H1 (cell line): ENCODE data around the gene ARID3B. TPM values are rescaled to one million over a fixed set of nuclear protein-coding genes. Genes with fewer than 3 reads are reported as not detected.

Experiments
- CTCF ChIA-PET: fragments of 300-600 bp; sonication (Branson Sonifier 250); formaldehyde crosslinking; loops from one replicate; lab custom pipeline; 2021; ENCODE audit not compliant: partially characterized antibody; lab: Charles Lee
- POLR2A ChIA-PET: fragments of 300-600 bp; sonication (Branson Sonifier 250); formaldehyde crosslinking; loops from one replicate; lab custom pipeline; 2021; ENCODE audit warnings: inconsistent platforms; ENCODE audit not compliant: partially characterized antibody; lab: Charles Lee
- DNase-seq, 2 experiments: peaks; one replicate each; pipeline versions ENCODE4 v3.0.0 to v3.0.0-alpha.2; 2010 to 2022; ENCODE audit warnings: low spot score in 2 of 2, low read depth in 1 of 2, mixed read lengths in 1 of 2
- FAIRE-seq: peaks from 2 replicates; lab custom pipeline; 2011; peaks lifted over from hg19 to GRCh38; lab: Jason Lieb, UNC
- H2AFZ ChIP-seq: 2 replicates; pipeline ENCODE4 v1.8.1; 2012; ENCODE audit warnings: low read length, inconsistent platforms
- H2AK5ac ChIP-seq: 2 replicates; pipeline ENCODE4 v1.6.1; 2013; ENCODE audit warnings: low read depth, low read length
- H2BK120ac ChIP-seq: replicated peaks from 2 replicates; pipeline ENCODE3; 2013; ENCODE audit warnings: low read depth, low read length, inconsistent platforms
- H2BK12ac ChIP-seq: 2 replicates; pipeline ENCODE4 v1.6.1; 2013; ENCODE audit warnings: low read depth, low read length
- H2BK15ac ChIP-seq: 2 replicates; pipeline ENCODE4 v1.6.1; 2013; ENCODE audit warnings: low read length
- H2BK20ac ChIP-seq: 2 replicates; pipeline ENCODE4 v1.6.1; 2013; ENCODE audit warnings: low read length
- H2BK5ac ChIP-seq: 2 replicates; pipeline ENCODE4 v1.6.1; 2013; ENCODE audit warnings: low read depth, low read length
- H3K14ac ChIP-seq: 2 replicates; pipeline ENCODE4 v1.6.1; 2013; ENCODE audit warnings: inconsistent platforms; ENCODE audit not compliant: insufficient read length
- H3K18ac ChIP-seq: 2 replicates; pipeline ENCODE4 v1.6.1; 2013; ENCODE audit warnings: low read length; ENCODE audit errors: extremely low read depth
- H3K23ac ChIP-seq: 2 replicates; pipeline ENCODE4 v1.6.1; 2013; ENCODE audit warnings: inconsistent platforms; ENCODE audit not compliant: insufficient read length
- H3K23me2 ChIP-seq: 2 replicates; pipeline ENCODE4 v1.6.1; 2013; ENCODE audit warnings: low read depth, low read length
- H3K27ac ChIP-seq: 2 replicates; pipeline ENCODE4 v1.6.1; 2011; ENCODE audit warnings: low read depth, low read length, inconsistent platforms
- H3K27me3 ChIP-seq, 4 experiments: replicated peaks in 1 of 4; 1 replicate in 1 of 4; 2 replicates in 3 of 4; pipeline versions ENCODE4 v1.6.1 to v1.8.1; 2011 to 2013; ENCODE audit warnings: low read length in 3 of 4, mild to moderate bottlenecking in 3 of 4, inconsistent platforms in 2 of 4, mixed read lengths in 2 of 4, moderate library complexity in 1 of 4; ENCODE audit not compliant: control insufficient read depth in 3 of 4, insufficient read depth in 3 of 4; ENCODE audit errors: extremely low read depth in 1 of 4
- H3K36me3 ChIP-seq, 4 experiments: 2 replicates each; pipeline versions ENCODE4 v1.6.1 to v1.8.1; 2011 to 2013; ENCODE audit warnings: mild to moderate bottlenecking in 4 of 4, low read length in 3 of 4, moderate library complexity in 2 of 4, control low read depth in 1 of 4, inconsistent platforms in 1 of 4; ENCODE audit not compliant: insufficient read depth in 4 of 4, control insufficient read depth in 2 of 4
- H3K4ac ChIP-seq: replicated peaks from 2 replicates; pipeline ENCODE3; 2013; ENCODE audit warnings: low read length, low read depth, mixed read lengths, inconsistent platforms; ENCODE audit not compliant: insufficient read length
- H3K4me1 ChIP-seq, 4 experiments: replicated peaks in 1 of 4; 1 replicate in 1 of 4; 2 replicates in 3 of 4; pipeline versions ENCODE4 v1.6.1 to v1.8.1; 2011 to 2013; ENCODE audit warnings: low read length in 3 of 4, inconsistent platforms in 2 of 4, mixed read lengths in 1 of 4; ENCODE audit not compliant: insufficient read depth in 4 of 4, control insufficient read depth in 3 of 4
- H3K4me2 ChIP-seq, 2 experiments: 2 replicates each; pipeline versions ENCODE4 v1.6.1 to v1.8.1; 2011 to 2013; ENCODE audit warnings: low read depth in 2 of 2, low read length in 2 of 2, control low read depth in 1 of 2, inconsistent platforms in 1 of 2, mild to moderate bottlenecking in 1 of 2; ENCODE audit not compliant: insufficient read depth in 1 of 2
- H3K4me3 ChIP-seq, 4 experiments: fragments of 200-600, 300-600 bp in 1 of 4; sonication (generic), shearing (Covaris generic), sonication (Bioruptor Twin) in 1 of 4; 2 replicates each; pipeline versions ENCODE4 v1.5.1 to v1.8.1; 2011 to 2016; ENCODE audit warnings: low read length in 4 of 4, low read depth in 3 of 4, control low read depth in 2 of 4, inconsistent platforms in 2 of 4, mild to moderate bottlenecking in 2 of 4, mixed read lengths in 1 of 4, moderate library complexity in 1 of 4; ENCODE audit not compliant: insufficient read depth in 2 of 4; ENCODE audit errors: extremely low read depth in 1 of 4
- H3K56ac ChIP-seq: replicated peaks from 2 replicates; pipeline ENCODE3; 2013; ENCODE audit warnings: low read depth, mild to moderate bottlenecking, mixed read lengths, low read length, inconsistent platforms; ENCODE audit not compliant: insufficient read length
- H3K79me1 ChIP-seq: 2 replicates; pipeline ENCODE4 v1.6.1; 2013; ENCODE audit warnings: low read depth, low read length, control low read depth
- H3K79me2 ChIP-seq, 2 experiments: 2 replicates each; pipeline versions ENCODE4 v1.6.1 to v1.8.1; 2012 to 2013; ENCODE audit warnings: low read length in 2 of 2, mild to moderate bottlenecking in 2 of 2, inconsistent platforms in 1 of 2; ENCODE audit not compliant: insufficient read depth in 2 of 2, control insufficient read depth in 1 of 2
- H3K9ac ChIP-seq, 4 experiments: replicated peaks in 1 of 4; 1 replicate in 1 of 4; 2 replicates in 3 of 4; pipeline versions ENCODE4 v1.6.1 to v1.8.1; 2011 to 2013; ENCODE audit warnings: low read depth in 3 of 4, low read length in 3 of 4, control low read depth in 2 of 4, mild to moderate bottlenecking in 2 of 4, moderate library complexity in 2 of 4, inconsistent platforms in 1 of 4; ENCODE audit errors: extremely low read depth in 1 of 4
- H3K9me3 ChIP-seq, 2 experiments: 2 replicates each; pipeline versions ENCODE4 v1.6.1 to v1.8.1; 2012 to 2013; ENCODE audit warnings: mild to moderate bottlenecking in 2 of 2, moderate library complexity in 2 of 2, control low read depth in 1 of 2, inconsistent platforms in 1 of 2, low read depth in 1 of 2, low read length in 1 of 2, mixed read lengths in 1 of 2; ENCODE audit not compliant: insufficient read depth in 2 of 2
- H4K20me1 ChIP-seq, 2 experiments: replicated peaks in 1 of 2; 2 replicates each; pipeline versions ENCODE3 to v1.8.1; 2011 to 2013; ENCODE audit warnings: inconsistent platforms in 2 of 2, low read length in 2 of 2, mild to moderate bottlenecking in 1 of 2; ENCODE audit not compliant: insufficient read depth in 2 of 2, control insufficient read depth in 1 of 2
- H4K5ac ChIP-seq: 2 replicates; pipeline ENCODE4 v1.6.1; 2013; ENCODE audit warnings: low read length, low read depth, mixed read lengths, inconsistent platforms; ENCODE audit not compliant: insufficient read length
- H4K8ac ChIP-seq: 2 replicates; pipeline ENCODE4 v1.8.0; 2013; ENCODE audit warnings: mild to moderate bottlenecking, moderate library complexity, low read length, inconsistent platforms; ENCODE audit not compliant: insufficient read depth; ENCODE audit errors: extremely low read depth
- H4K91ac ChIP-seq: replicated peaks from 2 replicates; pipeline ENCODE3; 2013; ENCODE audit warnings: low read length, mixed read lengths, inconsistent platforms; ENCODE audit not compliant: insufficient read length
- WGBS, 2 experiments: shearing (Covaris generic) in 1 of 2; methylation state at CpG; one replicate each; pipeline versions ENCODE4 v1.1.6 to v1.1.7; 2013 to 2015; ENCODE audit warnings: low lambda C conversion rate in 2 of 2, mixed read lengths in 2 of 2, inconsistent platforms in 1 of 2, low coverage in 1 of 2, missing lambda C conversion rate in 1 of 2; ENCODE audit not compliant: insufficient replicate concordance in 2 of 2, insufficient coverage in 1 of 2, insufficient read length in 1 of 2; ENCODE audit errors: extremely low coverage in 1 of 2, missing lambda C conversion rate in 1 of 2; 5-methylcytosine and 5-hydroxymethylcytosine counted together
- polyA plus RNA-seq, 7 experiments: library from polyadenylated mRNA; depleted of rRNA in 3 of 7; stranded (reverse) in 5 of 7; unstranded in 2 of 7; fragments of >200 nt in 5 of 7; fragments of 200-250 nt in 2 of 7; gene quantifications; 1 replicate in 5 of 7; 2 replicates in 1 of 7; 4 replicates in 1 of 7; pipeline versions ENCODE4 v1.2.1 to v1.2.3, GENCODE V29; 2011 to 2013; ENCODE audit warnings: missing spikeins in 2 of 7, mixed read lengths in 2 of 7
- total RNA-seq: library from RNA; stranded (reverse); fragmentation: NEBNext Ultra II Directional; extraction: Animal tissue kit (Norgen Biotek cat#: 25700); gene quantifications from 2 replicates; pipeline ENCODE4 v1.2.1, GENCODE V29; 2021

Gene ARID3B
- total and polyA plus RNA-seq, 2 of the 8 experiments (the other 6 are each of a cell fraction or from before 2014, with no cell fraction given): 81.0 to 115 TPM

GRCh38 chr15:74504418-74504817 lies 36.6 kb upstream of the ARID3B start:
- CTCF ChIA-PET: interaction anchor here (0.8 kb wide), 1 partner anchor 75 kb away, joined by 3 read pairs; no protein-coding TSS in a partner anchor
- FAIRE-seq: no peak

More at GRCh38 chr15:74504418-74504817, 36.6 kb upstream of the ARID3B start:
- Histone ChIP-seq H3K9ac (no peak overlapping the region), H4K91ac (no peak overlapping the region), H2BK15ac (no peak overlapping the region), H2AK5ac (no peak overlapping the region), H3K23me2 (no peaks in the 10 kb centered on the region), H4K8ac (no peak overlapping the region), H4K20me1 (no peaks in the 10 kb centered on the region), H2BK20ac (no peak overlapping the region), H3K79me2 (no peaks in the 10 kb centered on the region), H3K56ac (no peak overlapping the region), H2BK120ac (no peak overlapping the region), H3K4ac (no peak overlapping the region), H3K18ac (no peak overlapping the region), H3K36me3 (no peaks in the 10 kb centered on the region), H3K4me1 (no peaks in the 10 kb centered on the region), H3K14ac (no peak overlapping the region), H2AFZ (no peak overlapping the region), H2BK12ac (no peak overlapping the region), H3K4me2 (no peak overlapping the region), H3K27me3 (no peaks in the 10 kb centered on the region), H2BK5ac (no peak overlapping the region), H3K79me1 (no peaks in the 10 kb centered on the region), H3K27ac (no peak overlapping the region), H4K5ac (no peak overlapping the region), H3K23ac (no peak overlapping the region), H3K4me3 (no peak overlapping the region), H3K9me3 (no peaks in the 10 kb centered on the region)
- DNase-seq: no peak
- POLR2A ChIA-PET: interaction anchor here (0.9 kb wide), 1 partner anchor 64 kb away, joined by 3 read pairs; no protein-coding TSS in a partner anchor
- 87% methylated on average over 3 of the region's 3 CpGs; no CpG with 5 or more reads in 1 of the 2 experiments for WGBS, 2 experiments
